GM23338 (cell line): ENCODE measurements around the gene OS9. TPM values are rescaled to one million over a fixed set of nuclear protein-coding genes. Genes with fewer than 3 reads are reported as not detected.

Source experiments
- ATAC-seq: fragments of 200-7000 bp; cut with Tn5 transposase; 3 replicates; pipeline ENCODE4 v1.9.1; 2020
- DNase-seq: peaks from one replicate; pipeline ENCODE4 v3.0.0-alpha.2; 2015; ENCODE audit warnings: low spot score
- H2AFZ ChIP-seq: fragments of 200-600 bp; sonication (generic); 2 replicates; pipeline ENCODE4 v1.8.0; 2016; ENCODE audit warnings: antibody characterized with exemption, mild to moderate bottlenecking, moderate library complexity
- H3F3A ChIP-seq: fragments of 200-600 bp; sonication (generic); replicated peaks from 2 replicates; pipeline ENCODE4 v1.8.0; 2017; ENCODE audit warnings: antibody characterized with exemption, mixed run types, low read depth
- H3K27ac ChIP-seq: fragments of 200-600 bp; sonication (generic); 2 replicates; pipeline ENCODE4 v1.6.1; 2016; ENCODE audit warnings: low read depth
- H3K27me3 ChIP-seq: fragments of 200-600 bp; sonication (generic); 2 replicates; pipeline ENCODE4 v1.8.0; 2016; ENCODE audit warnings: mild to moderate bottlenecking, mixed run types, moderate library complexity; ENCODE audit not compliant: insufficient read depth
- H3K36me3 ChIP-seq: fragments of 200-600 bp; sonication (generic); 2 replicates; pipeline ENCODE4 v1.8.0; 2016; ENCODE audit warnings: mild to moderate bottlenecking; ENCODE audit not compliant: insufficient read depth
- H3K4me1 ChIP-seq: fragments of 200-600 bp; sonication (generic); 2 replicates; pipeline ENCODE4 v1.8.0; 2016; ENCODE audit warnings: mild to moderate bottlenecking, moderate library complexity; ENCODE audit not compliant: insufficient read depth
- H3K4me2 ChIP-seq: fragments of 200-600 bp; sonication (generic); 2 replicates; pipeline ENCODE4 v1.7.1; 2017; ENCODE audit warnings: mixed run types
- H3K4me3 ChIP-seq: fragments of 200-600 bp; sonication (generic); 2 replicates; pipeline ENCODE4 v1.6.1; 2016; ENCODE audit warnings: mixed run types
- H3K79me2 ChIP-seq: fragments of 200-600 bp; sonication (generic); replicated peaks from 2 replicates; pipeline ENCODE4 v1.8.0; 2017; ENCODE audit warnings: mild to moderate bottlenecking; ENCODE audit not compliant: insufficient read depth
- H3K9me2 ChIP-seq: fragments of 200-600 bp; sonication (generic); 2 replicates; pipeline ENCODE4 v1.8.0; 2017; ENCODE audit not compliant: insufficient read depth
- H4K20me1 ChIP-seq: fragments of 200-600 bp; sonication (generic); replicated peaks from 2 replicates; pipeline ENCODE4 v1.8.0; 2017; ENCODE audit warnings: mild to moderate bottlenecking; ENCODE audit not compliant: insufficient read depth
- H3K27ac Mint-ChIP-seq: 2 replicates; pipeline ENCODE4 v1.8.0; 2020; ENCODE audit warnings: inconsistent platforms, mild to moderate bottlenecking, moderate library complexity, mixed read lengths
- H3K27me3 Mint-ChIP-seq: 3 replicates; pipeline ENCODE4 v1.8.0; 2022; ENCODE audit warnings: low read depth, mild to moderate bottlenecking, moderate library complexity, mixed read lengths, inconsistent platforms; ENCODE audit not compliant: insufficient read depth, poor library complexity
- H3K36me3 Mint-ChIP-seq: 3 replicates; pipeline ENCODE4 v1.8.0; 2021; ENCODE audit warnings: low read depth, mild to moderate bottlenecking, inconsistent platforms, moderate library complexity, mixed read lengths
- H3K4me1 Mint-ChIP-seq: 3 replicates; pipeline ENCODE4 v1.8.0; 2020; ENCODE audit warnings: mild to moderate bottlenecking, inconsistent platforms, mixed read lengths
- H3K4me3 Mint-ChIP-seq: 3 replicates; pipeline ENCODE4 v1.8.0; 2021; ENCODE audit warnings: moderate library complexity, mild to moderate bottlenecking, inconsistent platforms, mixed read lengths
- H3K9me3 Mint-ChIP-seq: 3 replicates; pipeline ENCODE4 v1.8.0; 2020; ENCODE audit warnings: moderate library complexity, mild to moderate bottlenecking, inconsistent platforms, mixed read lengths
- EZH2 ChIP-seq: fragments of 200-600 bp; sonication (generic); IDR thresholded peaks from one replicate; pipeline ENCODE4 v1.8.0; 2017; ENCODE audit warnings: antibody characterized with exemption, mild to moderate bottlenecking, low read depth; ENCODE audit not compliant: unreplicated experiment
- NANOG ChIP-seq: IDR thresholded peaks from 2 replicates; pipeline ENCODE4 v1.6.1; 2016; ENCODE audit warnings: antibody characterized with exemption, borderline replicate concordance
- STAT1 ChIP-seq: IDR thresholded peaks from one replicate; pipeline ENCODE4 v1.6.1; 2016; ENCODE audit warnings: antibody characterized with exemption; ENCODE audit not compliant: unreplicated experiment
- ZNF114 ChIP-seq: fragments of 250-450 bp; sonication (Bioruptor Pico); IDR thresholded peaks from 2 replicates; pipeline ENCODE4 v1.5.0; 2020; ENCODE audit warnings: mild to moderate bottlenecking, moderate library complexity
- polyA plus RNA-seq: library from polyadenylated mRNA; unstranded; fragments of >200 nt; fragmentation: Nextera tagmentation; extraction: Ambion mirVana; gene quantifications from 2 replicates; pipeline ENCODE4 v1.2.1, GENCODE V29; 2016
- total RNA-seq: library from RNA; depleted of rRNA; stranded (reverse); fragments of >200 nt; shearing (Covaris generic); gene quantifications from 2 replicates; pipeline ENCODE4 v1.2.3, GENCODE V29; 2014
- TF ChIP-seq, protein P1 (sequence below): fragments of 250-450 bp; sonication (Bioruptor Pico); IDR thresholded peaks from 2 replicates; pipeline ENCODE4 v1.5.0; 2020; ENCODE audit warnings: mild to moderate bottlenecking, moderate library complexity
- TF ChIP-seq, protein P2 (sequence below), 2 experiments: fragments of 200-600 bp in 1 of 2; sonication (generic) in 1 of 2; conservative IDR thresholded peaks; 2 replicates each; pipeline versions ENCODE4 v1.5.1 to v1.6.1; 2016 to 2017; ENCODE audit warnings: antibody characterized with exemption in 2 of 2, low read depth in 2 of 2, mild to moderate bottlenecking in 2 of 2, moderate library complexity in 1 of 2
- TF ChIP-seq, protein P3 (sequence below): IDR thresholded peaks from 2 replicates; pipeline ENCODE4 v1.6.1; 2016; ENCODE audit warnings: antibody characterized with exemption

The OS9 gene
- total and polyA plus RNA-seq, 2 experiments from 2014 or later = 27.5 to 79.7 TPM

DNA sequence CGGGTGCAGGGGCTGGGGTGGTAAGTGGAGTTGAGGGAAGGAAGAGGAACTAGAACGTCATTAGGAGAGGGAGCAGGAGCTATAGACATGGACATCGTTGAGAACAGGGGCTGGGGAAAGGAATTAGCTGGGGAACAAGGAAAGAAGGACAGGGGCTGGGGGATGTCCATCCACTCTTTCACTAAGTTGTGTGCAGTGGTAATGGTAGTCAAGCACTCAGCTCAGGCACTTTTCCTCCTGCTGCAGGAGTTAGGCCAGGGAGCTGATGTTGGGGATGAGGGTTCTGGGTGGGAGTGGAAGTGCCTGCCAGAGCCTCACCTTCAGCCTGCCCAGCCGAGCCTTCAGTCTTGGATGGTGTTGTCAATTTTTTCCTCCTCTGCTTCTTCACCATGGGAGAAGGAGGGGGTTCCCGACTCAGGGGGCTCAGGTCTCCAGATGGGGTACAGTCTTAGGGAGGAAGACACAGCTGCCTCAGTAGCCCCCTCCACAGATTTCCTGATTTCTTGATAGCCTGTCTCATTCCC lies 35.5 kb downstream of the OS9 start:
- Histone ChIP-seq H3K27me3 (peaks cover 98% of the 10 kb centered on the region), H3K36me3 (no peaks in the 10 kb centered on the region), H3K4me3 (no peak overlapping the region), H3K4me2 (no peak overlapping the region), H3F3A (no peaks in the 10 kb centered on the region), H4K20me1 (no peaks in the 10 kb centered on the region; the same call in 1 of the 2 replicates), H2AFZ (no peak overlapping the region), H3K27ac (no peak overlapping the region), H3K9me2 (no peaks in the 10 kb centered on the region), H3K79me2 (no peaks in the 10 kb centered on the region), H3K4me1 (no peaks in the 10 kb centered on the region)
- H3K9me3 Mint-ChIP-seq = no peaks in the 10 kb centered on the region; the same call in 2 of the 3 replicates
- peaks cover 96% of the 10 kb centered on the region for H3K27me3 Mint-ChIP-seq
- no peak overlapping the region for H3K4me3 Mint-ChIP-seq
- peaks cover 12% of the 10 kb centered on the region for H3K4me1 Mint-ChIP-seq
- no peak overlapping the region for H3K27ac Mint-ChIP-seq
- no peaks in the 10 kb centered on the region; the same call in 2 of the 3 replicates for H3K36me3 Mint-ChIP-seq
- ATAC-seq (no peak), DNase-seq (no peak)
- TF ChIP-seq, protein P1, sequence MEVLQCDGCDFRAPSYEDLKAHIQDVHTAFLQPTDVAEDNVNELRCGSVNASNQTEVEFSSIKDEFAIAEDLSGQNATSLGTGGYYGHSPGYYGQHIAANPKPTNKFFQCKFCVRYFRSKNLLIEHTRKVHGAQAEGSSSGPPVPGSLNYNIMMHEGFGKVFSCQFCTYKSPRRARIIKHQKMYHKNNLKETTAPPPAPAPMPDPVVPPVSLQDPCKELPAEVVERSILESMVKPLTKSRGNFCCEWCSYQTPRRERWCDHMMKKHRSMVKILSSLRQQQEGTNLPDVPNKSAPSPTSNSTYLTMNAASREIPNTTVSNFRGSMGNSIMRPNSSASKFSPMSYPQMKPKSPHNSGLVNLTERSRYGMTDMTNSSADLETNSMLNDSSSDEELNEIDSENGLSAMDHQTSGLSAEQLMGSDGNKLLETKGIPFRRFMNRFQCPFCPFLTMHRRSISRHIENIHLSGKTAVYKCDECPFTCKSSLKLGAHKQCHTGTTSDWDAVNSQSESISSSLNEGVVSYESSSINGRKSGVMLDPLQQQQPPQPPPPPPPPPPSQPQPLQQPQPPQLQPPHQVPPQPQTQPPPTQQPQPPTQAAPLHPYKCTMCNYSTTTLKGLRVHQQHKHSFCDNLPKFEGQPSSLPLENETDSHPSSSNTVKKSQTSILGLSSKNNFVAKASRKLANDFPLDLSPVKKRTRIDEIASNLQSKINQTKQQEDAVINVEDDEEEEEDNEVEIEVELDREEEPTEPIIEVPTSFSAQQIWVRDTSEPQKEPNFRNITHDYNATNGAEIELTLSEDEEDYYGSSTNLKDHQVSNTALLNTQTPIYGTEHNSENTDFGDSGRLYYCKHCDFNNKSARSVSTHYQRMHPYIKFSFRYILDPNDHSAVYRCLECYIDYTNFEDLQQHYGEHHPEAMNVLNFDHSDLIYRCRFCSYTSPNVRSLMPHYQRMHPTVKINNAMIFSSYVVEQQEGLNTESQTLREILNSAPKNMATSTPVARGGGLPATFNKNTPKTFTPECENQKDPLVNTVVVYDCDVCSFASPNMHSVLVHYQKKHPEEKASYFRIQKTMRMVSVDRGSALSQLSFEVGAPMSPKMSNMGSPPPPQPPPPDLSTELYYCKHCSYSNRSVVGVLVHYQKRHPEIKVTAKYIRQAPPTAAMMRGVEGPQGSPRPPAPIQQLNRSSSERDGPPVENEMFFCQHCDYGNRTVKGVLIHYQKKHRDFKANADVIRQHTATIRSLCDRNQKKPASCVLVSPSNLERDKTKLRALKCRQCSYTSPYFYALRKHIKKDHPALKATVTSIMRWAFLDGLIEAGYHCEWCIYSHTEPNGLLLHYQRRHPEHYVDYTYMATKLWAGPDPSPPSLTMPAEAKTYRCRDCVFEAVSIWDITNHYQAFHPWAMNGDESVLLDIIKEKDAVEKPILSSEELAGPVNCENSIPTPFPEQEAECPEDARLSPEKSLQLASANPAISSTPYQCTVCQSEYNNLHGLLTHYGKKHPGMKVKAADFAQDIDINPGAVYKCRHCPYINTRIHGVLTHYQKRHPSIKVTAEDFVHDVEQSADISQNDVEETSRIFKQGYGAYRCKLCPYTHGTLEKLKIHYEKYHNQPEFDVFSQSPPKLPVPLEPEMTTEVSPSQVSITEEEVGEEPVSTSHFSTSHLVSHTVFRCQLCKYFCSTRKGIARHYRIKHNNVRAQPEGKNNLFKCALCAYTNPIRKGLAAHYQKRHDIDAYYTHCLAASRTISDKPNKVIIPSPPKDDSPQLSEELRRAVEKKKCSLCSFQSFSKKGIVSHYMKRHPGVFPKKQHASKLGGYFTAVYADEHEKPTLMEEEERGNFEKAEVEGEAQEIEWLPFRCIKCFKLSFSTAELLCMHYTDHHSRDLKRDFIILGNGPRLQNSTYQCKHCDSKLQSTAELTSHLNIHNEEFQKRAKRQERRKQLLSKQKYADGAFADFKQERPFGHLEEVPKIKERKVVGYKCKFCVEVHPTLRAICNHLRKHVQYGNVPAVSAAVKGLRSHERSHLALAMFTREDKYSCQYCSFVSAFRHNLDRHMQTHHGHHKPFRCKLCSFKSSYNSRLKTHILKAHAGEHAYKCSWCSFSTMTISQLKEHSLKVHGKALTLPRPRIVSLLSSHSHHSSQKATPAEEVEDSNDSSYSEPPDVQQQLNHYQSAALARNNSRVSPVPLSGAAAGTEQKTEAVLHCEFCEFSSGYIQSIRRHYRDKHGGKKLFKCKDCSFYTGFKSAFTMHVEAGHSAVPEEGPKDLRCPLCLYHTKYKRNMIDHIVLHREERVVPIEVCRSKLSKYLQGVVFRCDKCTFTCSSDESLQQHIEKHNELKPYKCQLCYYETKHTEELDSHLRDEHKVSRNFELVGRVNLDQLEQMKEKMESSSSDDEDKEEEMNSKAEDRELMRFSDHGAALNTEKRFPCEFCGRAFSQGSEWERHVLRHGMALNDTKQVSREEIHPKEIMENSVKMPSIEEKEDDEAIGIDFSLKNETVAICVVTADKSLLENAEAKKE (CRISPR knock-in tag) = no peak
- TF ChIP-seq, protein P2, sequence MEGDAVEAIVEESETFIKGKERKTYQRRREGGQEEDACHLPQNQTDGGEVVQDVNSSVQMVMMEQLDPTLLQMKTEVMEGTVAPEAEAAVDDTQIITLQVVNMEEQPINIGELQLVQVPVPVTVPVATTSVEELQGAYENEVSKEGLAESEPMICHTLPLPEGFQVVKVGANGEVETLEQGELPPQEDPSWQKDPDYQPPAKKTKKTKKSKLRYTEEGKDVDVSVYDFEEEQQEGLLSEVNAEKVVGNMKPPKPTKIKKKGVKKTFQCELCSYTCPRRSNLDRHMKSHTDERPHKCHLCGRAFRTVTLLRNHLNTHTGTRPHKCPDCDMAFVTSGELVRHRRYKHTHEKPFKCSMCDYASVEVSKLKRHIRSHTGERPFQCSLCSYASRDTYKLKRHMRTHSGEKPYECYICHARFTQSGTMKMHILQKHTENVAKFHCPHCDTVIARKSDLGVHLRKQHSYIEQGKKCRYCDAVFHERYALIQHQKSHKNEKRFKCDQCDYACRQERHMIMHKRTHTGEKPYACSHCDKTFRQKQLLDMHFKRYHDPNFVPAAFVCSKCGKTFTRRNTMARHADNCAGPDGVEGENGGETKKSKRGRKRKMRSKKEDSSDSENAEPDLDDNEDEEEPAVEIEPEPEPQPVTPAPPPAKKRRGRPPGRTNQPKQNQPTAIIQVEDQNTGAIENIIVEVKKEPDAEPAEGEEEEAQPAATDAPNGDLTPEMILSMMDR (conservative IDR thresholded peaks at IDR 0.05; ENCODE audit: low read depth in 2 of 2) = no peak
- TF ChIP-seq STAT1 (no peak), EZH2 (no peak), ZNF114 (no peak), NANOG (no peak)
- TF ChIP-seq, protein P3, sequence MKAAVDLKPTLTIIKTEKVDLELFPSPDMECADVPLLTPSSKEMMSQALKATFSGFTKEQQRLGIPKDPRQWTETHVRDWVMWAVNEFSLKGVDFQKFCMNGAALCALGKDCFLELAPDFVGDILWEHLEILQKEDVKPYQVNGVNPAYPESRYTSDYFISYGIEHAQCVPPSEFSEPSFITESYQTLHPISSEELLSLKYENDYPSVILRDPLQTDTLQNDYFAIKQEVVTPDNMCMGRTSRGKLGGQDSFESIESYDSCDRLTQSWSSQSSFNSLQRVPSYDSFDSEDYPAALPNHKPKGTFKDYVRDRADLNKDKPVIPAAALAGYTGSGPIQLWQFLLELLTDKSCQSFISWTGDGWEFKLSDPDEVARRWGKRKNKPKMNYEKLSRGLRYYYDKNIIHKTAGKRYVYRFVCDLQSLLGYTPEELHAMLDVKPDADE = no peak
